ENCODE data around the gene ESYT3. TPM values are rescaled to one million over a fixed set of nuclear protein-coding genes. Genes with fewer than 3 reads are reported as not detected.
A peak's percentile ranks its signal among the peaks of the same experiment; 100 is the strongest.

Gene ESYT3
- total RNA-seq, 1 donor from 2014 or later: not detected

GRCh38 chr3:138471481-138471880 lies 37.1 kb downstream of the ESYT3 start:
- no peaks in the 10 kb centered on the region for H3K9me3 ChIP-seq
- no peak for DNase-seq (ENCODE audit: low spot score in 2 of 2)
- TF ChIP-seq CTCF (IDR thresholded peaks at IDR 0.05): no peak

GRCh38 chr3:138472141-138472825 lies 37.9 kb downstream of the ESYT3 start:
- no peaks in the 10 kb centered on the region for H3K9me3 ChIP-seq
- intact Hi-C loops (cut with DNase I): no loop called here

More at GRCh38 chr3:138471481-138471880, 37.1 kb downstream of the ESYT3 start:
- Histone ChIP-seq H3K4me3 (no peak overlapping the region), H3K4me1 (no peaks in the 10 kb centered on the region), H3K27ac (no peak overlapping the region), H3K36me3 (no peaks in the 10 kb centered on the region), H3K27me3 (no peaks in the 10 kb centered on the region)
- intact Hi-C loops (cut with DNase I): no loop called here

GRCh38 chr3:138473391-138473790 lies 39.0 kb downstream of the ESYT3 start:
- Histone ChIP-seq H3K36me3 (no peaks in the 10 kb centered on the region), H3K27ac (no peak overlapping the region), H3K4me1 (no peaks in the 10 kb centered on the region), H3K27me3 (no peaks in the 10 kb centered on the region), H3K9me3 (no peaks in the 10 kb centered on the region), H3K4me3 (no peak overlapping the region)
- no peak for DNase-seq (ENCODE audit: low spot score in 2 of 2)
- intact Hi-C loops (cut with DNase I): no loop called here
- no peak for TF ChIP-seq CTCF (IDR thresholded peaks at IDR 0.05)

More at GRCh38 chr3:138472141-138472825, 37.9 kb downstream of the ESYT3 start:
- Histone ChIP-seq H3K4me1 (no peaks in the 10 kb centered on the region), H3K27ac (no peak overlapping the region), H3K27me3 (no peaks in the 10 kb centered on the region), H3K36me3 (no peaks in the 10 kb centered on the region), H3K4me3 (no peak overlapping the region)
- DNase-seq (ENCODE audit: low spot score in 2 of 2): no peak
- TF ChIP-seq CTCF (IDR thresholded peaks at IDR 0.05): no peak

GRCh38 chr3:138474163-138474562 lies 39.7 kb downstream of the ESYT3 start:
- no peak for DNase-seq (ENCODE audit: low spot score in 2 of 2)

GRCh38 chr3:138476526-138476925 lies 42.1 kb downstream of the ESYT3 start:
- no peak for DNase-seq (ENCODE audit: low spot score in 2 of 2)
- no peak for TF ChIP-seq CTCF (IDR thresholded peaks at IDR 0.05)
- H3K9me3 ChIP-seq: no peaks in the 10 kb centered on the region
- no peak overlapping the region for H3K4me3 ChIP-seq
- H3K27me3 ChIP-seq: no peaks in the 10 kb centered on the region
- no peaks in the 10 kb centered on the region for H3K36me3 ChIP-seq
- H3K27ac ChIP-seq: peak overlapping the region in 1 of 2 donors; percentile 8
- no peaks in the 10 kb centered on the region for H3K4me1 ChIP-seq
- intact Hi-C loops (cut with DNase I): no loop called here

More at GRCh38 chr3:138474163-138474562, 39.7 kb downstream of the ESYT3 start:
- no peaks in the 10 kb centered on the region for H3K36me3 ChIP-seq
- no peak overlapping the region for H3K4me3 ChIP-seq
- no peaks in the 10 kb centered on the region for H3K9me3 ChIP-seq
- no peaks in the 10 kb centered on the region for H3K4me1 ChIP-seq
- no peak overlapping the region for H3K27ac ChIP-seq
- no peak for TF ChIP-seq CTCF (IDR thresholded peaks at IDR 0.05)
- no peaks in the 10 kb centered on the region for H3K27me3 ChIP-seq
- intact Hi-C loops (cut with DNase I): no loop called here
